ENCODE measurements around the gene ZBTB40. TPM values are rescaled to one million over a fixed set of nuclear protein-coding genes. Genes with fewer than 3 reads are reported as not detected.

Gene ZBTB40
- total and polyA plus RNA-seq, 9 of the 15 experiments (the other 6 are each of a cell fraction or from before 2014, with no cell fraction given), result 2.6 to 26.0 (median 18.8) TPM

- TF ChIP-seq ZMIZ1 (IDR thresholded peaks at IDR 0.05; ENCODE audit: low read depth in 2 of 2, low read length in 2 of 2) (no peak), MTA1 (IDR thresholded peaks at IDR 0.05; ENCODE audit: borderline replicate concordance) (no peak), MBD2 (IDR thresholded peaks at IDR 0.05; ENCODE audit: borderline replicate concordance, low read depth) (no peak), LARP7 (IDR thresholded peaks at IDR 0.05) (no peak), MTF1 (CRISPR knock-in tag; IDR thresholded peaks at IDR 0.05; ENCODE audit: borderline replicate concordance) (no peak), ZBTB17 (CRISPR knock-in tag; IDR thresholded peaks at IDR 0.05) (no peak), ELF4 (CRISPR knock-in tag; IDR thresholded peaks at IDR 0.05) (no peak), CGGBP1 (CRISPR knock-in tag; IDR thresholded peaks at IDR 0.05) (no peak), MAZ (CRISPR knock-in tag; conservative IDR thresholded peaks at IDR 0.05 in 1 of 2, IDR thresholded peaks at IDR 0.05 in 1 of 2) (no peak)
Measured at GRCh38 chr1:22530715-22531114, 79.1 kb downstream of the ZBTB40 start (continued).

Data from K562 (cell line).